Uterus (tissue), 2 donors: Measurements from ENCODE around the gene CACNG6.

Experiments
- POLR2A ChIP-seq, 2 donors: fragments of 450-650 bp; IDR thresholded peaks; one replicate each; pipeline ENCODE4 v1.6.1; 2016; ENCODE audit warnings: antibody characterized with exemption in 2 of 2, mild to moderate bottlenecking in 1 of 2, moderate library complexity in 1 of 2
- TF ChIP-seq, protein P1 (sequence below), 4 experiments: fragments of 200-600 bp in 2 of 4; fragments of 450-650 bp in 2 of 4; sonication (generic) in 2 of 4; IDR thresholded peaks; one replicate each; pipeline ENCODE4 v1.5.1; 2016 to 2019; ENCODE audit warnings: antibody characterized with exemption in 4 of 4, mild to moderate bottlenecking in 2 of 4, moderate library complexity in 1 of 4

DNA sequence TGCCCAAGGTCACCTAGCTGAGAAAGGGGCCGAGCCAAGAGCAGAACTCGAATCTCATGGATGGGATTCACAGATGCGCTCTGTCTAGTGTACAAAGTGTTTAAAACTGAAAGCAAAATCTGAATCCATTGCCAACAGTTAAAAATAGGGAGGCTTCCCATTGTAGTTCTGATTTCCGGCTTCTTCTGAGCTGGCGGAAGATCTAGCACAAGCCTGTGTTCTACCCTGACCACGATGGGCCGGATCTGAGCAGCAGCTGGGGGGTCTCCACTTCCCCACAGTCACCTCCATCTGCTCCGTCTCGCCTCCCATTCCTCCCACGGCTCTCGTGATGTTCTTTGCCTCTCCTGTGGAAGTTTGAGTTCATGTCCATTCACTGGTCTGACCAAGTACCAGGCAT lies 26.3 kb upstream of the CACNG6 start:
- no peak for TF ChIP-seq POLR2A (IDR thresholded peaks at IDR 0.05)
- TF ChIP-seq, protein P1, sequence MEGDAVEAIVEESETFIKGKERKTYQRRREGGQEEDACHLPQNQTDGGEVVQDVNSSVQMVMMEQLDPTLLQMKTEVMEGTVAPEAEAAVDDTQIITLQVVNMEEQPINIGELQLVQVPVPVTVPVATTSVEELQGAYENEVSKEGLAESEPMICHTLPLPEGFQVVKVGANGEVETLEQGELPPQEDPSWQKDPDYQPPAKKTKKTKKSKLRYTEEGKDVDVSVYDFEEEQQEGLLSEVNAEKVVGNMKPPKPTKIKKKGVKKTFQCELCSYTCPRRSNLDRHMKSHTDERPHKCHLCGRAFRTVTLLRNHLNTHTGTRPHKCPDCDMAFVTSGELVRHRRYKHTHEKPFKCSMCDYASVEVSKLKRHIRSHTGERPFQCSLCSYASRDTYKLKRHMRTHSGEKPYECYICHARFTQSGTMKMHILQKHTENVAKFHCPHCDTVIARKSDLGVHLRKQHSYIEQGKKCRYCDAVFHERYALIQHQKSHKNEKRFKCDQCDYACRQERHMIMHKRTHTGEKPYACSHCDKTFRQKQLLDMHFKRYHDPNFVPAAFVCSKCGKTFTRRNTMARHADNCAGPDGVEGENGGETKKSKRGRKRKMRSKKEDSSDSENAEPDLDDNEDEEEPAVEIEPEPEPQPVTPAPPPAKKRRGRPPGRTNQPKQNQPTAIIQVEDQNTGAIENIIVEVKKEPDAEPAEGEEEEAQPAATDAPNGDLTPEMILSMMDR (IDR thresholded peaks at IDR 0.05), result no peak
